Chondrocyte (in vitro differentiated cells): ENCODE measurements around the gene ACSM6. TPM values are rescaled to one million over a fixed set of nuclear protein-coding genes. Genes with fewer than 3 reads are reported as not detected.

ENCODE experiments used
- DNase-seq: peaks from one replicate; pipeline ENCODE4 v3.0.0; 2021; ENCODE audit warnings: mixed read lengths, low spot score
- H3K27ac Mint-ChIP-seq: one replicate; pipeline ENCODE4 v1.8.0; 2021; ENCODE audit warnings: mild to moderate bottlenecking, moderate library complexity, mixed read lengths; ENCODE audit not compliant: unreplicated experiment
- H3K27me3 Mint-ChIP-seq: 2 replicates; pipeline ENCODE4 v1.8.0; 2021; ENCODE audit warnings: low read depth, mixed read lengths
- H3K36me3 Mint-ChIP-seq: 2 replicates; pipeline ENCODE4 v1.8.0; 2021; ENCODE audit warnings: low read depth, mixed read lengths
- H3K4me1 Mint-ChIP-seq: 2 replicates; pipeline ENCODE4 v1.8.0; 2021; ENCODE audit warnings: low read depth, mild to moderate bottlenecking, mixed read lengths
- H3K4me3 Mint-ChIP-seq: one replicate; pipeline ENCODE4 v1.8.0; 2021; ENCODE audit warnings: mild to moderate bottlenecking, moderate library complexity, mixed read lengths; ENCODE audit not compliant: unreplicated experiment
- H3K9me3 Mint-ChIP-seq: 2 replicates; pipeline ENCODE4 v1.8.0; 2021; ENCODE audit warnings: low read depth, mixed read lengths
- total RNA-seq: library from RNA; stranded (reverse); gene quantifications from 3 replicates; pipeline ENCODE4 v1.2.1, GENCODE V29; 2021
- TF ChIP-seq, protein P1 (sequence below): fragments of 200-600 bp; sonication (generic); IDR thresholded peaks from 2 replicates; pipeline ENCODE4 v1.5.0; 2021; ENCODE audit warnings: antibody characterized with exemption, mild to moderate bottlenecking, moderate library complexity

ACSM6 gene
- total RNA-seq, 1 donor from 2014 or later = not detected

DNA sequence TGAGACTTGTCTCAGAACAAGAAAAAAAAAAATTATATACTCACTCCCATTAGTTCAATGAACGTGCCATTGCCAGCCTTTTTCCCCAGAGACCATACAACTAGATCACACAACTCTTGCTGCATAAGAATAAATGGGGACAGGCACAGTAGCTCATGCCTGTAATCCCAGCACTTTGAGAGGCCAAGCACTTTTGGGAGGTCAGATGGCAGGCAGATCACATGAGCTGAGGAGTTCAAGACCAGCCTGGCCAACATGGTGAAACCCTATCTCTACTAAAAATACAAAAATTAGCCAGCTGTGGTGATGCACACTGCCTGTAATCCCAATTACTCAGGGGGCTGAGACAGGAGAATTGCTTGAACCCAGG, 83.1 kb downstream of the ACSM6 start:
- Mint-ChIP-seq H3K27me3 (no peaks in the 10 kb centered on the region), H3K36me3 (peaks cover 2% of the 10 kb centered on the region), H3K9me3 (no peaks in the 10 kb centered on the region), H3K4me1 (peaks cover 77% of the 10 kb centered on the region), H3K4me3 (no peak overlapping the region), H3K27ac (no peak overlapping the region)
- no peak for DNase-seq
- TF ChIP-seq, protein P1, sequence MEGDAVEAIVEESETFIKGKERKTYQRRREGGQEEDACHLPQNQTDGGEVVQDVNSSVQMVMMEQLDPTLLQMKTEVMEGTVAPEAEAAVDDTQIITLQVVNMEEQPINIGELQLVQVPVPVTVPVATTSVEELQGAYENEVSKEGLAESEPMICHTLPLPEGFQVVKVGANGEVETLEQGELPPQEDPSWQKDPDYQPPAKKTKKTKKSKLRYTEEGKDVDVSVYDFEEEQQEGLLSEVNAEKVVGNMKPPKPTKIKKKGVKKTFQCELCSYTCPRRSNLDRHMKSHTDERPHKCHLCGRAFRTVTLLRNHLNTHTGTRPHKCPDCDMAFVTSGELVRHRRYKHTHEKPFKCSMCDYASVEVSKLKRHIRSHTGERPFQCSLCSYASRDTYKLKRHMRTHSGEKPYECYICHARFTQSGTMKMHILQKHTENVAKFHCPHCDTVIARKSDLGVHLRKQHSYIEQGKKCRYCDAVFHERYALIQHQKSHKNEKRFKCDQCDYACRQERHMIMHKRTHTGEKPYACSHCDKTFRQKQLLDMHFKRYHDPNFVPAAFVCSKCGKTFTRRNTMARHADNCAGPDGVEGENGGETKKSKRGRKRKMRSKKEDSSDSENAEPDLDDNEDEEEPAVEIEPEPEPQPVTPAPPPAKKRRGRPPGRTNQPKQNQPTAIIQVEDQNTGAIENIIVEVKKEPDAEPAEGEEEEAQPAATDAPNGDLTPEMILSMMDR = no peak

DNA sequence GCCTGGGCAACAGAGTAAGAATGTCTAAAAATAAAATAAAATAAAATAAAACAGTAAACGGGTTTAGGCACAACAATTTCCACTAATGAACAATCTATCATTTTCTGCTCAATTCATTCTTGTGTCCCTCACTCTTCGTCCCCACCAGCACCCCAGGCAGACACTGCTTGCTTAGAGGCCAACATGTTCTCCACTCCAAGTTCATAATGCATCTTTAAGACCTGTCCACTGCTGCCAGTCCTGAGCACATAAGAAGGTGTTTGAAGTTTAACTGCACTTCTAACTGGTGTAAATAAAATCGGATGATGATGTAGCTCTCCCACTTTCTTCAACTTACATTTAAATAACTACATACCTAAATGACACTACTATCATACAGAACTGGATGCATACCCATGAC, 83.6 kb downstream of the ACSM6 start:
- TF ChIP-seq, protein P1 = no peak
- Mint-ChIP-seq H3K9me3 (no peaks in the 10 kb centered on the region), H3K36me3 (peaks cover 2% of the 10 kb centered on the region), H3K4me1 (peaks cover 80% of the 10 kb centered on the region), H3K27ac (no peak overlapping the region), H3K27me3 (no peaks in the 10 kb centered on the region), H3K4me3 (no peak overlapping the region)
- DNase-seq = no peak

Other genes starting within 250 kb of the ACSM6 start
- gene CYP2C8, start 124.7 kb upstream of the ACSM6 start, total RNA-seq = not detected in 3 replicates
- gene PDLIM1, start 96.8 kb downstream of the ACSM6 start, total RNA-seq = 94.1 to 113 TPM (median 110 TPM) in 3 replicates